Osteocyte (in vitro differentiated cells): ENCODE data around the gene ACAP3. TPM values are rescaled to one million over a fixed set of nuclear protein-coding genes. Genes with fewer than 3 reads are reported as not detected.

Source experiments
- DNase-seq: peaks from one replicate; pipeline ENCODE4 v3.0.0; 2021; ENCODE audit warnings: mixed read lengths; ENCODE audit not compliant: unreplicated experiment; ENCODE audit errors: extremely low spot score
- H3K27ac Mint-ChIP-seq: one replicate; pipeline ENCODE4 v1.8.0; 2021; ENCODE audit warnings: mild to moderate bottlenecking, mixed read lengths; ENCODE audit not compliant: unreplicated experiment
- H3K27me3 Mint-ChIP-seq: one replicate; pipeline ENCODE4 v1.8.0; 2021; ENCODE audit warnings: mixed read lengths; ENCODE audit not compliant: unreplicated experiment
- H3K36me3 Mint-ChIP-seq: one replicate; pipeline ENCODE4 v1.8.0; 2021; ENCODE audit warnings: mixed read lengths; ENCODE audit not compliant: unreplicated experiment
- H3K4me1 Mint-ChIP-seq: one replicate; pipeline ENCODE4 v1.8.0; 2021; ENCODE audit warnings: mixed read lengths; ENCODE audit not compliant: unreplicated experiment
- H3K4me3 Mint-ChIP-seq: one replicate; pipeline ENCODE4 v1.8.0; 2021; ENCODE audit warnings: mild to moderate bottlenecking, moderate library complexity, mixed read lengths; ENCODE audit not compliant: unreplicated experiment
- H3K9me3 Mint-ChIP-seq: one replicate; pipeline ENCODE4 v1.8.0; 2021; ENCODE audit warnings: mixed read lengths; ENCODE audit not compliant: unreplicated experiment
- CTCF ChIP-seq: fragments of 200-600 bp; sonication (generic); IDR thresholded peaks from 2 replicates; pipeline ENCODE4 v1.5.0; 2021; ENCODE audit warnings: antibody characterized with exemption, mild to moderate bottlenecking, moderate library complexity
- total RNA-seq: library from RNA; stranded (reverse); gene quantifications from 2 replicates; pipeline ENCODE4 v1.2.1, GENCODE V29; 2021

ACAP3 gene
- total RNA-seq, 1 donor from 2014 or later, result 73.8 TPM

DNA sequence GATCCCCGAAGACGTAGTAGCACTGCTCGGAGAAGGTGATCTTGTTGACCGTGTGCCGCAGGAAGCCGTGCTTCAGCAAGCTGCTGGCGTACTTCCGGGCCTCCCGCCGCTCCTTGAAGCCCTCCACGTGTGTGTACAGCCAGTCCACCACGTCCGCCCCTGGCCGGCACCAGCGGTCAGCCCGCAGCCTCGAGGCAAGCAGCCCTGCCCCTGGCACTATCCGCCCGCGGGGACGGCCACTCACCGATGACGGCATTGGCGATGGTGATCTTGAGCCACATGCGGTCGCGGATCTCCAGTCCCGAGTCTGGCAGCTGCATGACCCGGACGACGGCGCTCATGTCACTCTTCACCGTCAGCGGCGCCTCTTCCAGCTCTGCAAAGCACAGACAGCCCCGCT, 30.5 kb upstream of the ACAP3 start:
- Mint-ChIP-seq H3K9me3 (no peaks in the 10 kb centered on the region), H3K27ac (no peak overlapping the region), H3K4me1 (no peaks in the 10 kb centered on the region), H3K27me3 (no peaks in the 10 kb centered on the region), H3K4me3 (no peak overlapping the region), H3K36me3 (peaks cover 8% of the 10 kb centered on the region)
- no peak for TF ChIP-seq CTCF
- no peak for DNase-seq

DNA sequence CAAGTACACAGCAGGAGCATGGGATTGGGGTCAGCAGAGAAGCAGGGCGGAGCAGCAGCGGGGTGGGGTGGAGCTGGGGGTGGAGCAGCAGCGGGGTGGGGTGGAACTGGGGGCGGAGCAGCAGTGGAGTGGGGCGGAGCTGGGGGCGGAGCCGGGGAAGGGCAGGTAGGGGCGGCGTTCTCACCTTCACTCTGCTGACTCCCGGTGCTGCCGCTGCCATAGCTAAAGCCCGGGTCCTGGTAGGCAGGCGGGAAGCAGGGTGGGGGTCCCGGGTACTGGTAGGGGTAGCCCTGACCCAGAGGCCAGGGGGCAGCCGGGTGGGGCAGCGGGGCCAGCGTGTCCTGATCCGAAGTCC, 30.0 kb upstream of the ACAP3 start:
- Mint-ChIP-seq H3K4me1 (no peaks in the 10 kb centered on the region), H3K4me3 (no peak overlapping the region)

GRCh38 chr1:1336931-1337792, 29.4 kb upstream of the ACAP3 start:
- H3K4me3 Mint-ChIP-seq, result no peak overlapping the region
- peaks cover 8% of the 10 kb centered on the region for H3K36me3 Mint-ChIP-seq
- H3K27me3 Mint-ChIP-seq, result no peaks in the 10 kb centered on the region
- H3K4me1 Mint-ChIP-seq, result no peaks in the 10 kb centered on the region
- H3K9me3 Mint-ChIP-seq, result no peaks in the 10 kb centered on the region
- no peak for DNase-seq
- no peak for TF ChIP-seq CTCF
- H3K27ac Mint-ChIP-seq, result no peak overlapping the region

More for the DNA sequence above, 30.0 kb upstream of the ACAP3 start:
- TF ChIP-seq CTCF, result no peak
- no peaks in the 10 kb centered on the region for H3K9me3 Mint-ChIP-seq
- no peak overlapping the region for H3K27ac Mint-ChIP-seq
- H3K36me3 Mint-ChIP-seq, result peaks cover 8% of the 10 kb centered on the region
- H3K27me3 Mint-ChIP-seq, result no peaks in the 10 kb centered on the region
- DNase-seq, result no peak

DNA sequence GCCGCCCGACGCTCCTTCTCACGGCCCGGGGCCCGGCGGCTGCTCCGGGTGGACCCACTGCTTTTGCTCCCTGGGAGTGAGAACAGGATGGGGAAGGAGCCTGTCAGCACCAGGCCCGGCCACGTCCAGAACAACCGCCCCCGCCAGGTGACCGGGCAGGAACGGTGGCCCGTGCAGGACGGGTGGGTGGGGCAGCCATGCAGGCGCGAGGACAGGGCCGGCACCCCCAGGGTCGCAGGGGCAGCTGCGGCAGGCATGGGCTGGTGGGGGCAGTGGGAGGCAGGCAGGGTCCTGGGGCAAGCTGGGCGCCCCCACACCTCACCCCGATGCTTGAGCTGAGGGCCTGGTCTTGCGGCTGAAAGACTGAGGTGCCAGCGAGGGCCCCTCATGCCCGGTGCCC, 28.7 kb upstream of the ACAP3 start:
- H3K4me3 Mint-ChIP-seq, result no peak overlapping the region
- H3K27me3 Mint-ChIP-seq, result no peaks in the 10 kb centered on the region
- H3K27ac Mint-ChIP-seq, result no peak overlapping the region
- DNase-seq, result no peak
- peaks cover 3% of the 10 kb centered on the region for H3K4me1 Mint-ChIP-seq
- no peaks in the 10 kb centered on the region for H3K9me3 Mint-ChIP-seq
- peaks cover 8% of the 10 kb centered on the region for H3K36me3 Mint-ChIP-seq
- no peak for TF ChIP-seq CTCF

GRCh38 chr1:1335792-1336248, 28.1 kb upstream of the ACAP3 start:
- no peak for TF ChIP-seq CTCF
- peaks cover 4% of the 10 kb centered on the region for H3K36me3 Mint-ChIP-seq
- H3K27me3 Mint-ChIP-seq, result no peaks in the 10 kb centered on the region
- no peak overlapping the region for H3K4me3 Mint-ChIP-seq
- no peaks in the 10 kb centered on the region for H3K9me3 Mint-ChIP-seq
- no peak for DNase-seq
- H3K4me1 Mint-ChIP-seq, result peaks cover 8% of the 10 kb centered on the region
- no peak overlapping the region for H3K27ac Mint-ChIP-seq
